ENCODE measurements around the gene ANGPTL8. TPM values are rescaled to one million over a fixed set of nuclear protein-coding genes. Genes with fewer than 3 reads are reported as not detected.

Gene ANGPTL8
- total and polyA plus RNA-seq, 10 of the 15 experiments (the other 5 are each of a cell fraction or from before 2014, with no cell fraction given), result not detected

DNA sequence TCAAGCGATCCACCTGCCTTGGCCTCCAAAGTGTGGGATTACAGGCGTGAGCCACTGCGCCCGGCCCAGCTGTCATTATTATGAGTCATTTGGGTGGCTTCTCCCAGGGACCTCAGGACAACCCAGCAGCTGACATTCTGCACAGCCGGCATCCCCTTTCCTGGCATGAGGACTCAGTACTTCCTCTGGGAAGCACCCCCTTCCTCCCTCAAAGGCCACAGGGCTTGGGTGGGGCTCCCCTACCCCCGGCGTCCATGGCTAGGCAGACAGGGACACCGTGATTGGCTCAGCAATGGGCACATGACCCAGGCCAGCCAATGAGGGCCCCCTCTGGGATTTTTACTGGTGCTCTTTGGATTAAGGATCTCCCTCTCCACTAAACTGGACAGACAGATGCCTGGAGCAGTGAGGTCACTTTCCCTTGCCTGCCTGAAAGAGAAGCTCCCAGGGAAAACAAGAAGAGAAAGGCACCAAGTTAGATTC lies 48.1 kb upstream of the ANGPTL8 start (continued):
- TF ChIP-seq NBN (IDR thresholded peaks at IDR 0.05) (no peak), ZBTB4 (CRISPR knock-in tag; IDR thresholded peaks at IDR 0.05) (no peak), ATF7 (IDR thresholded peaks at IDR 0.05; ENCODE audit: low read depth) (no peak), NFYB (IDR thresholded peaks at IDR 0.05; ENCODE audit: insufficient read depth, low read depth, low read length) (peak; percentile 84), NR2F1 (conservative IDR thresholded peaks at IDR 0.05) (no peak)
- TF ChIP-seq, protein P1, sequence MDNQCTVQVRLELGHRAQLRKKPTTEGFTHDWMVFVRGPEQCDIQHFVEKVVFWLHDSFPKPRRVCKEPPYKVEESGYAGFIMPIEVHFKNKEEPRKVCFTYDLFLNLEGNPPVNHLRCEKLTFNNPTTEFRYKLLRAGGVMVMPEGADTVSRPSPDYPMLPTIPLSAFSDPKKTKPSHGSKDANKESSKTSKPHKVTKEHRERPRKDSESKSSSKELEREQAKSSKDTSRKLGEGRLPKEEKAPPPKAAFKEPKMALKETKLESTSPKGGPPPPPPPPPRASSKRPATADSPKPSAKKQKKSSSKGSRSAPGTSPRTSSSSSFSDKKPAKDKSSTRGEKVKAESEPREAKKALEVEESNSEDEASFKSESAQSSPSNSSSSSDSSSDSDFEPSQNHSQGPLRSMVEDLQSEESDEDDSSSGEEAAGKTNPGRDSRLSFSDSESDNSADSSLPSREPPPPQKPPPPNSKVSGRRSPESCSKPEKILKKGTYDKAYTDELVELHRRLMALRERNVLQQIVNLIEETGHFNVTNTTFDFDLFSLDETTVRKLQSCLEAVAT (IDR thresholded peaks at IDR 0.05), result no peak

DNA sequence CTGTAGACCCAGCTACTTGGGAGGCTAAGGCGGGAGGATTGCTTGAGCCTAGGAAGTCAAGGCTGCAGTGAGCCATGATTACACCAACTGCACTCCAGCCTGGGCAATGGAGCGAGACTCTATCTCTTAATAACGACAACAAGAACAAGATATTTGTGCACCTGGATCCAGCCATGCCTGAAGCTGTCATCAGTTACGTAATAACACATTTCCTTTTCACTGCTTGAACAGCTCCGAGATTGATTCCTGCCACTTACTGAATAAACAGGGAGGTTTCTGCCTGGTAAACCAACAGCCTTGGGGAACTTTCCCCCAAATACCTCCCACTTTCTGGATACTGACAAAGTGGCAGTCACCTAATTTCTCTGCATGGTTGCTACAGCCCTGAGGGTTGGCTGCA lies 47.5 kb upstream of the ANGPTL8 start:
- Histone ChIP-seq H3K4me3 (no peak overlapping the region), H3K9ac (ENCODE audit: control insufficient read depth, insufficient read depth, low read length) (no peak overlapping the region), H2AFZ (ENCODE audit: control insufficient read depth, low read depth, low read length) (no peak overlapping the region), H3K79me2 (ENCODE audit: control insufficient read depth, insufficient read depth, low read length) (peaks cover 3% of the 10 kb centered on the region), H4K20me1 (ENCODE audit: control insufficient read depth, insufficient read depth) (no peaks in the 10 kb centered on the region), H3K4me2 (ENCODE audit: control insufficient read depth, insufficient read depth) (peak overlapping the region; percentile 21; the same call in 1 of the 2 replicates), H3K4me1 (ENCODE audit: control insufficient read depth, insufficient read depth, low read length) (peaks cover 26% of the 10 kb centered on the region), H3K27ac (ENCODE audit: control insufficient read depth, insufficient read depth) (peak overlapping the region; percentile 42; the same call in 1 of the 2 replicates), H3K36me3 (ENCODE audit: control insufficient read depth in 2 of 2, insufficient read depth in 2 of 2, low read length in 1 of 2) (no peaks in the 10 kb centered on the region; a peak in 1 of 4 replicates), H3K9me3 (replicated peaks; ENCODE audit: control insufficient read depth, insufficient read depth, low read length) (no peaks in the 10 kb centered on the region; the same call in 2 of the 3 replicates), H3K27me3 (replicated peaks in 1 of 2; ENCODE audit: control insufficient read depth in 2 of 2, insufficient read depth in 2 of 2, low read length in 1 of 2) (no peaks in the 10 kb centered on the region)
- ChIA-PET RAD21 (ENCODE audit: unreplicated experiment) (no interaction called here), CTCF (interaction anchor here (0.8 kb wide), 1 partner anchor 11 kb away, joined by 3 read pairs; no protein-coding TSS in a partner anchor), POLR2A (no interaction called here), SMC1A (ENCODE audit: uncharacterized antibody, unreplicated experiment) (no interaction called here)
- DNase-seq (ENCODE audit: low read depth, low spot score) (peak; percentile 27), ATAC-seq (peak; percentile 51), FAIRE-seq (peak; percentile 70)
- 21% methylated on average over 5 of the region's 5 CpGs for WGBS (ENCODE audit: insufficient coverage, insufficient replicate concordance, low lambda C conversion rate, missing lambda C conversion rate)
- intact Hi-C loops (cut with micrococcal nuclease; ENCODE audit: unreplicated experiment), result no loop called here
- in situ Hi-C loops (cut with MboI), result no loop called here
- no TSS peak for BruUV-seq (replicated peaks)
- no peak for TF ChIP-seq POLR2A (IDR thresholded peaks at IDR 0.05; ENCODE audit: low read depth, low read length)
- TF ChIP-seq, protein P2, sequence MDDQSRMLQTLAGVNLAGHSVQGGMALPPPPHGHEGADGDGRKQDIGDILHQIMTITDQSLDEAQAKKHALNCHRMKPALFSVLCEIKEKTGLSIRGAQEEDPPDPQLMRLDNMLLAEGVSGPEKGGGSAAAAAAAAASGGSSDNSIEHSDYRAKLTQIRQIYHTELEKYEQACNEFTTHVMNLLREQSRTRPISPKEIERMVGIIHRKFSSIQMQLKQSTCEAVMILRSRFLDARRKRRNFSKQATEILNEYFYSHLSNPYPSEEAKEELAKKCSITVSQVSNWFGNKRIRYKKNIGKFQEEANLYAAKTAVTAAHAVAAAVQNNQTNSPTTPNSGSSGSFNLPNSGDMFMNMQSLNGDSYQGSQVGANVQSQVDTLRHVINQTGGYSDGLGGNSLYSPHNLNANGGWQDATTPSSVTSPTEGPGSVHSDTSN (IDR thresholded peaks at IDR 0.05; ENCODE audit: insufficient replicate concordance, low read depth, low read length), result peak; percentile 34
- TF ChIP-seq CREB1 (IDR thresholded peaks at IDR 0.05; ENCODE audit: low read depth), result peak; percentile 65
- peak; percentile 44; the same call in 1 of the 2 replicates for TF ChIP-seq TCF12 (IDR thresholded peaks at IDR 0.05; ENCODE audit: low read depth, low read length)
- peak in 1 of 2 experiments; percentile 33; a peak in 1 of 4 replicates for TF ChIP-seq EP300 (IDR thresholded peaks at IDR 0.05; ENCODE audit: borderline replicate concordance in 1 of 2, control insufficient read depth in 1 of 2, low read depth in 2 of 2, low read length in 2 of 2)
- TF ChIP-seq PAX5 (IDR thresholded peaks at IDR 0.05; ENCODE audit: borderline replicate concordance, low read depth, low read length), result peak; percentile 55; the same call in 1 of the 2 replicates
- peak; percentile 75 for TF ChIP-seq EED (IDR thresholded peaks at IDR 0.05; ENCODE audit: low read depth)
- peak; percentile 50 for TF ChIP-seq PKNOX1 (IDR thresholded peaks at IDR 0.05)
- TF ChIP-seq NR2C2 (IDR thresholded peaks at IDR 0.05; ENCODE audit: borderline replicate concordance, control insufficient read depth, insufficient read length, low read depth), result no peak
- TF ChIP-seq CREM (IDR thresholded peaks at IDR 0.05; ENCODE audit: low read depth), result peak; percentile 50; the same call in 1 of the 2 replicates
- TF ChIP-seq ZNF217 (IDR thresholded peaks at IDR 0.05), result peak; percentile 48; the same call in 1 of the 2 replicates

Measured in GM12878 (cell line).